PC-9 (cell line): Measurements from ENCODE around the gene ZNF555. TPM values are rescaled to one million over a fixed set of nuclear protein-coding genes. Genes with fewer than 3 reads are reported as not detected.

ENCODE experiments used
- BruUV-seq: library from RNA; stranded (reverse); fragments of 400-500 nt; replicated peaks from 2 replicates; lab custom pipeline; 2021; lab: Mats Ljungman, UMichigan
- CTCF ChIA-PET: fragments of 300-600 bp; sonication (Branson Sonifier 250); formaldehyde crosslinking; loops from one replicate; lab custom pipeline; 2022; ENCODE audit warnings: antibody characterized with exemption; lab: Charles Lee
- POLR2A ChIA-PET: fragments of 300-600 bp; sonication (Branson Sonifier 250); formaldehyde crosslinking; loops from one replicate; lab custom pipeline; 2022; ENCODE audit warnings: antibody characterized with exemption; ENCODE audit not compliant: unreplicated experiment; lab: Charles Lee
- DNase-seq, 2 experiments: peaks; one replicate each; pipeline versions ENCODE4 v3.0.0 to v3.0.0-alpha.2; 2015 to 2022; ENCODE audit warnings: mixed read lengths in 1 of 2
- H2AFZ ChIP-seq: fragments of 200-600 bp; sonication (generic); 2 replicates; pipeline ENCODE4 v1.8.1; 2017; ENCODE audit warnings: antibody characterized with exemption
- H3F3A ChIP-seq: fragments of 200-600 bp; sonication (generic); 2 replicates; pipeline ENCODE4 v1.8.1; 2017; ENCODE audit warnings: antibody characterized with exemption, mild to moderate bottlenecking, low read depth; ENCODE audit not compliant: insufficient read depth
- H3K27ac ChIP-seq: fragments of 200-600 bp; sonication (generic); 2 replicates; pipeline ENCODE4 v1.6.1; 2016; ENCODE audit warnings: mixed run types
- H3K27me3 ChIP-seq: fragments of 200-600 bp; sonication (generic); 2 replicates; pipeline ENCODE4 v1.6.1; 2016; ENCODE audit warnings: low read depth, mixed run types; ENCODE audit not compliant: insufficient read depth
- H3K36me3 ChIP-seq: fragments of 200-600 bp; sonication (generic); 2 replicates; pipeline ENCODE4 v1.6.1; 2016; ENCODE audit warnings: low read depth, mixed run types
- H3K4me1 ChIP-seq: fragments of 200-600 bp; sonication (generic); replicated peaks from 2 replicates; pipeline ENCODE4 v1.6.1; 2016; ENCODE audit warnings: mixed run types; ENCODE audit not compliant: insufficient read depth
- H3K4me2 ChIP-seq: fragments of 200-600 bp; sonication (generic); 2 replicates; pipeline ENCODE4 v1.6.1; 2017; ENCODE audit warnings: mixed run types
- H3K4me3 ChIP-seq: fragments of 200-600 bp; sonication (generic); 2 replicates; pipeline ENCODE4 v1.6.1; 2016; ENCODE audit warnings: mixed run types
- H3K79me2 ChIP-seq: fragments of 200-600 bp; sonication (generic); 2 replicates; pipeline ENCODE4 v1.6.1; 2017; ENCODE audit warnings: low read depth, mixed run types
- H3K9me2 ChIP-seq: fragments of 200-600 bp; sonication (generic); 2 replicates; pipeline ENCODE4 v1.8.1; 2017; ENCODE audit warnings: mild to moderate bottlenecking; ENCODE audit not compliant: insufficient read depth
- H3K9me3 ChIP-seq: fragments of 200-600 bp; sonication (generic); 2 replicates; pipeline ENCODE4 v1.8.1; 2016; ENCODE audit warnings: low read depth; ENCODE audit not compliant: insufficient read depth
- H4K20me1 ChIP-seq: fragments of 200-600 bp; sonication (generic); 2 replicates; pipeline ENCODE4 v1.8.1; 2017; ENCODE audit not compliant: insufficient read depth
- EZH2 ChIP-seq: fragments of 200-600 bp; sonication (generic); IDR thresholded peaks from 2 replicates; pipeline ENCODE4 v1.8.0; 2017; ENCODE audit warnings: antibody characterized with exemption, low read depth
- intact Hi-C: fragments of 100-400 bp; cut with micrococcal nuclease; formaldehyde crosslinking; loops from one replicate; pipeline ENCODE4 v1.10.0; 2022; ENCODE audit not compliant: unreplicated experiment
- total RNA-seq: library from RNA; stranded (reverse); gene quantifications from 2 replicates; pipeline ENCODE4 v1.2.3, GENCODE V29; 2021
- TF ChIP-seq, protein P1 (sequence below): fragments of 200-600 bp; sonication (generic); conservative IDR thresholded peaks from 2 replicates; pipeline ENCODE4 v1.6.1; 2017; ENCODE audit warnings: mixed run types, antibody characterized with exemption, mild to moderate bottlenecking, moderate library complexity

ZNF555 gene
- total RNA-seq, 1 experiment from 2014 or later, result 2.2 TPM

DNA sequence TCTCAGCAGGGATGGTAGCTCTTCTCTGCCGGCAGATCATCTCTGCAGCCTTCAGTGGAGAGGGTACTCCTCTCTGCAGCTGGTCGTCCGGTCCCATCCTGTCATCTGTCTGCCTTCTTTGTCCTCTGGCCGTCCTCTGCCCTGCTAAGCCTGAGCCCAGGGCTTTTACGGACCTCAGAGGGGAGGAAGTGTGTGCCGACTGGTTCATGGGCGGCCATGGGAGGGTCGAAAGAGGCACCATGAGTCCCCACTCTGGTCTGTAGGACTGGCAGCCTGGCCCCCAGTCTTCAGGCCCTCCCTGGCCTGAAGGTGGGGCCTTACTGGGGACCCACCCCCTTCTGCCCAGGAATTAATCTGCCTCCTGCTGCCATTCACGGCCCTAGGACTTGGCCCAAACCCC lies 17.6 kb upstream of the ZNF555 start:
- H3F3A ChIP-seq, result no peaks in the 10 kb centered on the region
- intact Hi-C loops, result no loop called here
- H3K4me2 ChIP-seq, result no peak overlapping the region
- H3K4me1 ChIP-seq, result no peaks in the 10 kb centered on the region
- H3K27ac ChIP-seq, result no peak overlapping the region
- no peaks in the 10 kb centered on the region for H3K79me2 ChIP-seq
- no peak overlapping the region for H3K4me3 ChIP-seq
- no peaks in the 10 kb centered on the region for H3K36me3 ChIP-seq
- TF ChIP-seq, protein P1, sequence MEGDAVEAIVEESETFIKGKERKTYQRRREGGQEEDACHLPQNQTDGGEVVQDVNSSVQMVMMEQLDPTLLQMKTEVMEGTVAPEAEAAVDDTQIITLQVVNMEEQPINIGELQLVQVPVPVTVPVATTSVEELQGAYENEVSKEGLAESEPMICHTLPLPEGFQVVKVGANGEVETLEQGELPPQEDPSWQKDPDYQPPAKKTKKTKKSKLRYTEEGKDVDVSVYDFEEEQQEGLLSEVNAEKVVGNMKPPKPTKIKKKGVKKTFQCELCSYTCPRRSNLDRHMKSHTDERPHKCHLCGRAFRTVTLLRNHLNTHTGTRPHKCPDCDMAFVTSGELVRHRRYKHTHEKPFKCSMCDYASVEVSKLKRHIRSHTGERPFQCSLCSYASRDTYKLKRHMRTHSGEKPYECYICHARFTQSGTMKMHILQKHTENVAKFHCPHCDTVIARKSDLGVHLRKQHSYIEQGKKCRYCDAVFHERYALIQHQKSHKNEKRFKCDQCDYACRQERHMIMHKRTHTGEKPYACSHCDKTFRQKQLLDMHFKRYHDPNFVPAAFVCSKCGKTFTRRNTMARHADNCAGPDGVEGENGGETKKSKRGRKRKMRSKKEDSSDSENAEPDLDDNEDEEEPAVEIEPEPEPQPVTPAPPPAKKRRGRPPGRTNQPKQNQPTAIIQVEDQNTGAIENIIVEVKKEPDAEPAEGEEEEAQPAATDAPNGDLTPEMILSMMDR, result no peak
- peaks cover 1% of the 10 kb centered on the region; the same call in 1 of the 2 replicates for H3K9me3 ChIP-seq
- H3K27me3 ChIP-seq, result no peaks in the 10 kb centered on the region
- no peaks in the 10 kb centered on the region for H3K9me2 ChIP-seq
- H4K20me1 ChIP-seq, result no peaks in the 10 kb centered on the region
- POLR2A ChIA-PET, result no interaction called here
- H2AFZ ChIP-seq, result no peak overlapping the region
- no TSS peak for BruUV-seq
- DNase-seq, result no peak
- CTCF ChIA-PET, result interaction anchor here (0.6 kb wide), 1 partner anchor 130 kb away, joined by 3 read pairs; no protein-coding TSS in a partner anchor

DNA sequence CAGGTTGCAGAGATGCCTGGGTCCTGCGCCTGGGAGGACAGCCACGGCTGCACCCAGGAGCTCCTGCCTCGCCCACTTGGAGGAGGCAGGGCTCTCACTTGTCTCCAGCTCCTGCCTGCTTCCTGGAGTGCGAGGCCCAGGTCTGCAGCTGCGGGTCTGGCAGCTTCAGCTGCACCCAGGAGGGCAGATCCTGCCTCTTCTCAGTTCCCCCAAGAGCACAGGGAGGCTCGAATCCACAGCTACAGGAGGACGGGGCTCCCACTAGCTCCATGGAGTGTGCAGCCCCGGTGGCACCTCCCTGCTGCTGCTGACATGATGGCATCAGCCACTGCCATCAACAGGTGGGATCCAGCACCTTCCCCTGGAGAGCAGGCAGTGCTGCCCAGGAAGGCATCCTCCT lies 17.1 kb upstream of the ZNF555 start:
- Histone ChIP-seq H3K4me1 (no peaks in the 10 kb centered on the region), H4K20me1 (no peaks in the 10 kb centered on the region), H3K79me2 (no peaks in the 10 kb centered on the region), H3K27me3 (no peaks in the 10 kb centered on the region), H2AFZ (no peak overlapping the region), H3K36me3 (no peaks in the 10 kb centered on the region), H3K9me3 (peaks cover 3% of the 10 kb centered on the region; the same call in 1 of the 2 replicates), H3K27ac (no peak overlapping the region), H3K4me2 (no peak overlapping the region), H3K9me2 (no peaks in the 10 kb centered on the region), H3K4me3 (no peak overlapping the region), H3F3A (no peaks in the 10 kb centered on the region)
- ChIA-PET POLR2A (no interaction called here), CTCF (no interaction called here)
- BruUV-seq, result no TSS peak
- intact Hi-C loops, result no loop called here
- DNase-seq, result no peak
- TF ChIP-seq EZH2, result no peak
- TF ChIP-seq, protein P1, result no peak

DNA sequence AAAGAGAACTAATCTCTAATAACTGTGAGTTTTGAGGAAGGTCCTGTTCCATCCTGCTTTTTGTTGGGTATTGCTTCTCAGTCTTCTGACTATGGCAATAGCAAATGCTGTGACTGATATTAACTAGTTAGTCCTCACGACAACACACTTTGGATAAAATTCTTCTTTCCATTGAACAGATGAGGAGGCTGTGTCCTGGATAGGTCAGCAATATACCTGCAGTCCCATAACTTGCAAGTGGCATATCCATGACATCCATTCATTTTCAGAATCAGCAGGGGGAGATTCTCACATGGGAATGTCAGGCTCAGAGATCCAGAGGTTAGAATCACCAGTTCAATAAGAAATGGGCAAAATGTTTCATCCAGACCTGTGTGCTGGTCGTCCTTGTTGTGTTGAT lies 14.3 kb upstream of the ZNF555 start:
- H3K27ac ChIP-seq, result no peak overlapping the region
- BruUV-seq, result no TSS peak
- H3K4me1 ChIP-seq, result no peaks in the 10 kb centered on the region
- H3K4me2 ChIP-seq, result no peak overlapping the region
- H3K9me3 ChIP-seq, result peaks cover 3% of the 10 kb centered on the region; the same call in 1 of the 2 replicates
- ChIA-PET POLR2A (no interaction called here), CTCF (no interaction called here)
- intact Hi-C loops, result no loop called here
- no peaks in the 10 kb centered on the region for H3K27me3 ChIP-seq
- no peaks in the 10 kb centered on the region for H3K9me2 ChIP-seq
- H3F3A ChIP-seq, result no peaks in the 10 kb centered on the region
- H3K79me2 ChIP-seq, result no peaks in the 10 kb centered on the region
- H4K20me1 ChIP-seq, result no peaks in the 10 kb centered on the region
- no peak for DNase-seq
- H2AFZ ChIP-seq, result no peak overlapping the region
- no peaks in the 10 kb centered on the region for H3K36me3 ChIP-seq
- TF ChIP-seq, protein P1, result no peak
- no peak for TF ChIP-seq EZH2
- no peak overlapping the region for H3K4me3 ChIP-seq
